ENCODE measurements around the gene MLH3.
"Not testable (repeated sequence)": the region's sequence is repeated elsewhere in the genome, so short reads cannot be mapped to it uniquely, and the experiment has no call there.

MLH3 gene

GRCh38 chr14:75069121-75069810, 18.0 kb upstream of the MLH3 start, which contains the start of gene ZC2HC1C:
ZC2HC1C (plus strand) TSS chr14:75069641; CDS start chr14:75070574, 933 bp downstream.
- no peaks in the 10 kb centered on the region for H3K9me3 ChIP-seq (ENCODE audit: insufficient read depth, low read length, severe bottlenecking)
- no peak within 1 kb of the TSS for H3K4me3 ChIP-seq (ENCODE audit: low read depth in 1 of 2, low read length in 2 of 2)
- no peak for ATAC-seq (ENCODE audit: insufficient read depth, low read depth)
- H3K9ac ChIP-seq (ENCODE audit: low read depth, low read length): no peak within 1 kb of the TSS
- H3K27ac ChIP-seq (ENCODE audit: low read length): no peak within 1 kb of the TSS
- no peak within 1 kb of the TSS for H3K4me2 ChIP-seq (ENCODE audit: insufficient read depth, low read length)
- no peak for DNase-seq
- no peak within 1 kb of the TSS for H2AFZ ChIP-seq (ENCODE audit: low read depth, low read length)
- H3K4me1 ChIP-seq (ENCODE audit: insufficient read depth, low read length): peaks cover 2% of the 10 kb centered on the region
- no peaks in the 10 kb centered on the region for H3K36me3 ChIP-seq (ENCODE audit: insufficient read depth, low read length)
- no peaks in the 10 kb centered on the region for H3K27me3 ChIP-seq (ENCODE audit: insufficient read depth, low read length, poor library complexity)
- TF ChIP-seq EZH2 (IDR thresholded peaks at IDR 0.05; ENCODE audit: borderline replicate concordance, low read depth, low read length, severe bottlenecking) (no peak), CTCF (IDR thresholded peaks at IDR 0.05; ENCODE audit: borderline replicate concordance, extremely low read depth, low read length, poor library complexity, severe bottlenecking) (no peak)
- no peaks in the 10 kb centered on the region for H3K79me2 ChIP-seq (ENCODE audit: insufficient read depth, low read length)
- H4K20me1 ChIP-seq (ENCODE audit: insufficient read depth, low read length): no peaks in the 10 kb centered on the region

- Histone ChIP-seq H2AFZ (ENCODE audit: low read depth, low read length) (no peak overlapping the region), H3K36me3 (ENCODE audit: insufficient read depth, low read length) (no peaks in the 10 kb centered on the region), H3K4me2 (ENCODE audit: insufficient read depth, low read length) (no peak overlapping the region), H3K9ac (ENCODE audit: low read depth, low read length) (no peak overlapping the region), H3K9me3 (ENCODE audit: insufficient read depth, low read length, severe bottlenecking) (no peaks in the 10 kb centered on the region), H3K27ac (ENCODE audit: low read length) (no peak overlapping the region), H3K27me3 (ENCODE audit: insufficient read depth, low read length, poor library complexity) (no peaks in the 10 kb centered on the region), H3K79me2 (ENCODE audit: insufficient read depth, low read length) (peaks cover 3% of the 10 kb centered on the region), H4K20me1 (ENCODE audit: insufficient read depth, low read length) (no peaks in the 10 kb centered on the region), H3K4me3 (ENCODE audit: low read depth in 1 of 2, low read length in 2 of 2) (no peak overlapping the region), H3K4me1 (ENCODE audit: insufficient read depth, low read length) (peaks cover 4% of the 10 kb centered on the region)
- TF ChIP-seq CTCF (IDR thresholded peaks at IDR 0.05; ENCODE audit: borderline replicate concordance, extremely low read depth, low read length, poor library complexity, severe bottlenecking): no peak
- TF ChIP-seq EZH2 (IDR thresholded peaks at IDR 0.05; ENCODE audit: borderline replicate concordance, low read depth, low read length, severe bottlenecking): no peak
- DNase-seq (no peak), ATAC-seq (ENCODE audit: insufficient read depth, low read depth) (no peak)
Observed at GRCh38 chr14:75068294-75069120, 17.2 kb upstream of the MLH3 start.

DNA sequence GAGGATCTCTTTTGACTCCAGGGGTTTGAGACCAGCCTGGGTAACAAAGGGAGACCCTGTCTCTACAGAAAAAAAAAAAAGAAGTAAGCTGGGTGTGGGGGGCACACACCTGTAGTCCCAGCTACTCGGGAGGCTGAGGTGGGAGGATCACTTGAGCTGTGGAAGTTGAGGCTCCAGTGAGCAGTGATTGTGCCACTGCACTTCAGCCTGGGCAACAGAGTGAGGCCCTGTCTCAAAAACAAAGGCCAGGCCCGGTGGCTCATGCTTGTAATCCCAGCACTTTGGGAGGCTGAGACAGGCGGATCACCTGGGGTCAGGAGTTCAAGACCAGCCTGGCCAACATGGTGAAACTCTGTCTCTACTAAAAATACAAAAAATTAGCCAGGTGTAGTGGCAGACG, 16.5 kb upstream of the MLH3 start:
- peaks cover 10% of the 10 kb centered on the region for H3K79me2 ChIP-seq (ENCODE audit: insufficient read depth, low read length)
- H3K9ac ChIP-seq (ENCODE audit: low read depth, low read length); H2AFZ ChIP-seq (ENCODE audit: low read depth, low read length): not testable (repeated sequence)

GRCh38 chr14:75067212-75067611, 15.9 kb upstream of the MLH3 start:
- no peak for ATAC-seq (ENCODE audit: insufficient read depth, low read depth)
- Histone ChIP-seq H4K20me1 (ENCODE audit: insufficient read depth, low read length) (no peaks in the 10 kb centered on the region), H3K9me3 (ENCODE audit: insufficient read depth, low read length, severe bottlenecking) (no peaks in the 10 kb centered on the region), H3K27me3 (ENCODE audit: insufficient read depth, low read length, poor library complexity) (no peaks in the 10 kb centered on the region), H3K4me2 (ENCODE audit: insufficient read depth, low read length) (no peak overlapping the region), H3K9ac (ENCODE audit: low read depth, low read length) (no peak overlapping the region), H3K27ac (ENCODE audit: low read length) (no peak overlapping the region), H3K4me1 (ENCODE audit: insufficient read depth, low read length) (peaks cover 16% of the 10 kb centered on the region), H3K79me2 (ENCODE audit: insufficient read depth, low read length) (peaks cover 16% of the 10 kb centered on the region), H2AFZ (ENCODE audit: low read depth, low read length) (no peak overlapping the region), H3K36me3 (ENCODE audit: insufficient read depth, low read length) (no peaks in the 10 kb centered on the region), H3K4me3 (ENCODE audit: low read depth in 1 of 2, low read length in 2 of 2) (no peak overlapping the region)
- no peak for DNase-seq
- TF ChIP-seq CTCF (IDR thresholded peaks at IDR 0.05; ENCODE audit: borderline replicate concordance, extremely low read depth, low read length, poor library complexity, severe bottlenecking): no peak
- no peak for TF ChIP-seq EZH2 (IDR thresholded peaks at IDR 0.05; ENCODE audit: borderline replicate concordance, low read depth, low read length, severe bottlenecking)

More for the DNA sequence above, 16.5 kb upstream of the MLH3 start:
- H3K36me3 ChIP-seq (ENCODE audit: insufficient read depth, low read length); DNase-seq; H3K4me2 ChIP-seq (ENCODE audit: insufficient read depth, low read length); H4K20me1 ChIP-seq (ENCODE audit: insufficient read depth, low read length); H3K9me3 ChIP-seq (ENCODE audit: insufficient read depth, low read length, severe bottlenecking); H3K4me3 ChIP-seq (ENCODE audit: low read depth in 1 of 2, low read length in 2 of 2); H3K27me3 ChIP-seq (ENCODE audit: insufficient read depth, low read length, poor library complexity); ATAC-seq (ENCODE audit: insufficient read depth, low read depth); H3K27ac ChIP-seq (ENCODE audit: low read length): not testable (repeated sequence)
- H3K4me1 ChIP-seq (ENCODE audit: insufficient read depth, low read length): peaks cover 11% of the 10 kb centered on the region
